Neural crest cell (in vitro differentiated cells): Measurements from ENCODE around the gene NTM. TPM values are rescaled to one million over a fixed set of nuclear protein-coding genes. Genes with fewer than 3 reads are reported as not detected.

Experiments used
- DNase-seq: peaks from one replicate; pipeline ENCODE4 v3.0.0; 2021; ENCODE audit warnings: low read depth, mixed read lengths, low spot score
- H3K27ac Mint-ChIP-seq: one replicate; pipeline ENCODE4 v1.8.0; 2021; ENCODE audit warnings: mild to moderate bottlenecking, mixed read lengths; ENCODE audit not compliant: unreplicated experiment
- H3K27me3 Mint-ChIP-seq: 2 replicates; pipeline ENCODE4 v1.8.0; 2021; ENCODE audit warnings: low read depth, mild to moderate bottlenecking, mixed read lengths
- H3K36me3 Mint-ChIP-seq: 2 replicates; pipeline ENCODE4 v1.8.0; 2021; ENCODE audit warnings: low read depth, mild to moderate bottlenecking, mixed read lengths
- H3K4me1 Mint-ChIP-seq: 2 replicates; pipeline ENCODE4 v1.8.0; 2021; ENCODE audit warnings: mixed read lengths
- H3K4me3 Mint-ChIP-seq: one replicate; pipeline ENCODE4 v1.8.0; 2021; ENCODE audit warnings: mild to moderate bottlenecking, mixed read lengths
- H3K9me3 Mint-ChIP-seq: 2 replicates; pipeline ENCODE4 v1.8.0; 2021; ENCODE audit warnings: mixed read lengths
- CTCF ChIP-seq: fragments of 200-600 bp; sonication (generic); conservative IDR thresholded peaks from 2 replicates; pipeline ENCODE4 v1.5.0; 2021; ENCODE audit warnings: antibody characterized with exemption, mild to moderate bottlenecking
- total RNA-seq: library from RNA; stranded (reverse); gene quantifications from 2 replicates; pipeline ENCODE4 v1.2.1, GENCODE V29; 2021

NTM gene
- total RNA-seq, 1 donor from 2014 or later, result 11.3 TPM

- no peak for TF ChIP-seq CTCF
- no peak for DNase-seq
- H3K36me3 Mint-ChIP-seq, result no peaks in the 10 kb centered on the region
- peaks cover 4% of the 10 kb centered on the region for H3K27me3 Mint-ChIP-seq
- H3K4me3 Mint-ChIP-seq, result no peak overlapping the region
- H3K4me1 Mint-ChIP-seq, result no peaks in the 10 kb centered on the region
- no peak overlapping the region for H3K27ac Mint-ChIP-seq
- H3K9me3 Mint-ChIP-seq, result no peaks in the 10 kb centered on the region
Observed at GRCh38 chr11:131790586-131790985, 420.2 kb downstream of the NTM start.

- H3K27me3 Mint-ChIP-seq, result peaks cover 4% of the 10 kb centered on the region
- TF ChIP-seq CTCF, result no peak
- no peaks in the 10 kb centered on the region for H3K9me3 Mint-ChIP-seq
- H3K27ac Mint-ChIP-seq, result no peak overlapping the region
- H3K36me3 Mint-ChIP-seq, result no peaks in the 10 kb centered on the region
- no peak for DNase-seq
- peaks cover 5% of the 10 kb centered on the region for H3K4me1 Mint-ChIP-seq
- no peak overlapping the region for H3K4me3 Mint-ChIP-seq
Observed at GRCh38 chr11:131792243-131792642, 421.8 kb downstream of the NTM start.

DNA sequence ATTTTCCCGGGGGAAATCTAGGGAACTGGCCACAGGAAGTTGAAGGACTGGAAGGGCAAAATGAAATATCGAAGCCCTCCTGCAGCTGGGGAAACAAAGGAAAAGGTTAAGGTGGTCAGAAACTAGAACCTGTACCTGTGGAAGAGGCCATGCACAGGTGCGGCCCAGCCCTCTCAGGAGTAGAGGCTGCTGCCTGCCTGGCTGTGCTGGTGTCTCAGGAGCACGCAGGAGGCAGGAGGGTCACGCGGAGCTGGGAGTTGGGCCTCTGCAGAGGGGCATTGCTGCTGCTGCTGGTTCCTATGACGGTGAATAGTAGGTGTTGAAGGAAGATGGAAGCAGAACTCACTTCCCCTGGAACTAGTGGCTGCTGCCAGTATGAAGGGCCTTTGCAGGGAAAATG, 425.7 kb downstream of the NTM start:
- TF ChIP-seq CTCF, result no peak
- no peak for DNase-seq
- Mint-ChIP-seq H3K27me3 (no peaks in the 10 kb centered on the region), H3K9me3 (no peaks in the 10 kb centered on the region), H3K4me3 (no peak overlapping the region), H3K36me3 (no peaks in the 10 kb centered on the region), H3K4me1 (peaks cover 5% of the 10 kb centered on the region), H3K27ac (no peak overlapping the region)

DNA sequence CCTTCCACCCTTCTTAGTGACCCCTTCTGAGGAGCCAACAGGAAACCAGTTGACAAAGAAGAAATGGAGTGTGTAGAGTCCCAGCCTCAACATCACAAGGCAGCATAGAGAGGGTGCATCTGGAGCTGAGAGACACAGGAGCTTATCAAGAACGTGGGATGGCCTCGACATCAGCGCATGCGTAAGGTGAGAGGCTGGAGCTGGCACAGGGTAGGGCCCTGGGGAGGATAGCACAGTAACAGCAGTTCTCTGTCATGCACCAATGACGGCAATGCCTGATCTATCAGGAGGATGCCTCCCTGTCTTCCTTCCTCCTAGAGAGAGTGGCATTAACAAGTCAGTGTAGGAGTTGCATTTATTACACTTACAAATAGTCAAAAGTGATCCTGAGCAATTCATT, 426.1 kb downstream of the NTM start:
- H3K27me3 Mint-ChIP-seq, result no peaks in the 10 kb centered on the region
- no peaks in the 10 kb centered on the region for H3K9me3 Mint-ChIP-seq

DNA sequence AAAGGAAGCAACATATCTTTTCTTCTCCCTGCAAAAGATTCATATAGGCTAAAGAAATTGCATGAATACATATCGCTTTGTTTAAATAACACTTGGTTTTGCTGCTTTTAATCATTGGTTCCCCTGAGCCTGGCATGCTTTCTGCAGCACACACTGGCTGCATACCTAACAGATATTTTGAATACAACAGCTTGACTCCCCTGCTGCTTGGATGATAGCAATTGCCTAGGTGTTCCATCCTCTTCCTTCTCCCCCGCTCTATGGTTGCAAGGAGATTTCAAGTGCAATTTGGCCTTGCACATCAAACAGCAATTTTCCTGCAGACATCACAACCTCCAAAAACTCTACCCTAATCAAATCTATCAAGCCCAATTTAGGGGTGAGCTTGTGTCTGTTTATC, 430.0 kb downstream of the NTM start:
- H3K4me3 Mint-ChIP-seq, result no peak overlapping the region
- H3K4me1 Mint-ChIP-seq, result peaks cover 37% of the 10 kb centered on the region
- H3K27me3 Mint-ChIP-seq, result no peaks in the 10 kb centered on the region
- H3K36me3 Mint-ChIP-seq, result no peaks in the 10 kb centered on the region
- no peaks in the 10 kb centered on the region for H3K9me3 Mint-ChIP-seq
- DNase-seq, result no peak
- TF ChIP-seq CTCF, result no peak
- H3K27ac Mint-ChIP-seq, result no peak overlapping the region

More for the DNA sequence above, 426.1 kb downstream of the NTM start:
- no peak overlapping the region for H3K27ac Mint-ChIP-seq
- peaks cover 7% of the 10 kb centered on the region for H3K4me1 Mint-ChIP-seq
- no peak for DNase-seq
- no peak overlapping the region for H3K4me3 Mint-ChIP-seq
- H3K36me3 Mint-ChIP-seq, result no peaks in the 10 kb centered on the region
- no peak for TF ChIP-seq CTCF
